HG03354 (cell line): ENCODE measurements around the gene JDP2.

Source experiments
- ATAC-seq: cut with Tn5 transposase; IDR thresholded peaks from one replicate; pipeline ENCODE4 v1.9.1; 2021; ENCODE audit warnings: mild to moderate bottlenecking; ENCODE audit not compliant: unreplicated experiment, poor library complexity, severe bottlenecking

The JDP2 gene

GRCh38 chr14:75499084-75499875 lies 71.5 kb downstream of the JDP2 start:
- ATAC-seq = peak; percentile 64

GRCh38 chr14:75501080-75501479 lies 73.3 kb downstream of the JDP2 start:
- no peak for ATAC-seq

GRCh38 chr14:75504411-75504810 lies 76.6 kb downstream of the JDP2 start:
- no peak for ATAC-seq

- no peak for ATAC-seq
These were observed 79.1 kb downstream of the JDP2 start for GRCh38 chr14:75506930-75507329.

GRCh38 chr14:75510547-75510946 lies 82.7 kb downstream of the JDP2 start:
- no peak for ATAC-seq

GRCh38 chr14:75511201-75511600 lies 83.4 kb downstream of the JDP2 start:
- no peak for ATAC-seq

- ATAC-seq = peak; percentile 55
These were observed 86.3 kb downstream of the JDP2 start for GRCh38 chr14:75513911-75514672.

GRCh38 chr14:75514673-75515628 lies 87.1 kb downstream of the JDP2 start:
- peak; percentile 44 for ATAC-seq

- peak; percentile 53 for ATAC-seq
These were observed 87.8 kb downstream of the JDP2 start for GRCh38 chr14:75515629-75515996.

- ATAC-seq = no peak
These were observed 90.8 kb downstream of the JDP2 start for GRCh38 chr14:75518625-75519024.

GRCh38 chr14:75519394-75519793 lies 91.6 kb downstream of the JDP2 start:
- no peak for ATAC-seq

GRCh38 chr14:75519826-75520728 lies 92.3 kb downstream of the JDP2 start:
- ATAC-seq = no peak

- no peak for ATAC-seq
These were observed 93.0 kb downstream of the JDP2 start for GRCh38 chr14:75520852-75521251.

GRCh38 chr14:75521415-75522199 lies 93.8 kb downstream of the JDP2 start:
- ATAC-seq = peak; percentile 24

- ATAC-seq = peak; percentile 65
These were observed 94.6 kb downstream of the JDP2 start, which contains the start of gene BATF for GRCh38 chr14:75522224-75522982. Gene BATF, plus strand, starts transcription at chr14:75522469. Its CDS starts 214 bp downstream, at chr14:75522683.

GRCh38 chr14:75522983-75523318 lies 95.1 kb downstream of the JDP2 start:
- no peak for ATAC-seq
